Smooth muscle cell (in vitro differentiated cells): ENCODE data around the gene ACAN. TPM values are rescaled to one million over a fixed set of nuclear protein-coding genes. Genes with fewer than 3 reads are reported as not detected.

Experiments used
- DNase-seq: peaks from one replicate; lab custom pipeline; 2025; ENCODE audit not compliant: unreplicated experiment; lab: John Stamatoyannopoulos, UW
- H2AFZ ChIP-seq: fragments of 200-600 bp; sonication (generic); 2 replicates; pipeline ENCODE4 v1.6.0; 2016; ENCODE audit warnings: antibody characterized with exemption, low read depth, mild to moderate bottlenecking
- H3F3A ChIP-seq: fragments of 200-600 bp; sonication (generic); 2 replicates; pipeline ENCODE4 v1.6.0; 2017; ENCODE audit warnings: antibody characterized with exemption, low read depth
- H3K27ac ChIP-seq: fragments of 200-600 bp; sonication (generic); 2 replicates; pipeline ENCODE4 v1.5.1; 2016; ENCODE audit warnings: low read depth, mild to moderate bottlenecking
- H3K27me3 ChIP-seq: fragments of 200-600 bp; sonication (generic); 2 replicates; pipeline ENCODE4 v1.6.1; 2016; ENCODE audit warnings: low read depth, mild to moderate bottlenecking
- H3K36me3 ChIP-seq: fragments of 200-600 bp; sonication (generic); 2 replicates; pipeline ENCODE4 v1.5.1; 2016; ENCODE audit warnings: low read depth
- H3K4me1 ChIP-seq: fragments of 200-600 bp; sonication (generic); 2 replicates; pipeline ENCODE4 v1.5.1; 2016; ENCODE audit warnings: low read depth
- H3K4me2 ChIP-seq: fragments of 200-600 bp; sonication (generic); 2 replicates; pipeline ENCODE4 v1.6.0; 2016; ENCODE audit warnings: mild to moderate bottlenecking
- H3K4me3 ChIP-seq: fragments of 200-600 bp; sonication (generic); 2 replicates; pipeline ENCODE4 v1.5.1; 2016; ENCODE audit warnings: mild to moderate bottlenecking
- H3K79me2 ChIP-seq: fragments of 200-600 bp; sonication (generic); 2 replicates; pipeline ENCODE4 v1.6.0; 2016; ENCODE audit warnings: low read depth, mild to moderate bottlenecking
- H3K9ac ChIP-seq: fragments of 200-600 bp; sonication (generic); 2 replicates; pipeline ENCODE4 v1.6.0; 2016; ENCODE audit warnings: low read depth
- H3K9me3 ChIP-seq: fragments of 200-600 bp; sonication (generic); replicated peaks from 2 replicates; pipeline ENCODE4 v1.5.1; 2016; ENCODE audit warnings: low read depth
- H4K20me1 ChIP-seq: fragments of 200-600 bp; sonication (generic); 2 replicates; pipeline ENCODE4 v1.6.0; 2016; ENCODE audit warnings: low read depth
- WGBS: methylation state at CpG from one replicate; pipeline ENCODE4 v1.1.7; 2016; ENCODE audit warnings: low lambda C conversion rate; 5-methylcytosine and 5-hydroxymethylcytosine counted together
- polyA plus RNA-seq: library from polyadenylated mRNA; unstranded; fragments of >200 nt; fragmentation: Nextera tagmentation; extraction: Ambion mirVana; gene quantifications from 2 replicates; pipeline ENCODE4 v1.2.1, GENCODE V29; 2016
- total RNA-seq: library from RNA; depleted of rRNA; stranded (reverse); fragments of >200 nt; gene quantifications from 2 replicates; pipeline ENCODE4 v1.2.3, GENCODE V29; 2014
- TF ChIP-seq, protein P1 (sequence below): fragments of 200-600 bp; sonication (generic); IDR thresholded peaks from 2 replicates; pipeline ENCODE4 v1.5.1; 2017; ENCODE audit warnings: borderline replicate concordance, mild to moderate bottlenecking, antibody characterized with exemption; ENCODE audit not compliant: insufficient read depth, poor library complexity, severe bottlenecking

Gene ACAN
- total and polyA plus RNA-seq, 2 experiments from 2014 or later = not detected

GRCh38 chr15:88890495-88890894, 87.3 kb downstream of the ACAN start:
- no peaks in the 10 kb centered on the region for H4K20me1 ChIP-seq
- TF ChIP-seq, protein P1, sequence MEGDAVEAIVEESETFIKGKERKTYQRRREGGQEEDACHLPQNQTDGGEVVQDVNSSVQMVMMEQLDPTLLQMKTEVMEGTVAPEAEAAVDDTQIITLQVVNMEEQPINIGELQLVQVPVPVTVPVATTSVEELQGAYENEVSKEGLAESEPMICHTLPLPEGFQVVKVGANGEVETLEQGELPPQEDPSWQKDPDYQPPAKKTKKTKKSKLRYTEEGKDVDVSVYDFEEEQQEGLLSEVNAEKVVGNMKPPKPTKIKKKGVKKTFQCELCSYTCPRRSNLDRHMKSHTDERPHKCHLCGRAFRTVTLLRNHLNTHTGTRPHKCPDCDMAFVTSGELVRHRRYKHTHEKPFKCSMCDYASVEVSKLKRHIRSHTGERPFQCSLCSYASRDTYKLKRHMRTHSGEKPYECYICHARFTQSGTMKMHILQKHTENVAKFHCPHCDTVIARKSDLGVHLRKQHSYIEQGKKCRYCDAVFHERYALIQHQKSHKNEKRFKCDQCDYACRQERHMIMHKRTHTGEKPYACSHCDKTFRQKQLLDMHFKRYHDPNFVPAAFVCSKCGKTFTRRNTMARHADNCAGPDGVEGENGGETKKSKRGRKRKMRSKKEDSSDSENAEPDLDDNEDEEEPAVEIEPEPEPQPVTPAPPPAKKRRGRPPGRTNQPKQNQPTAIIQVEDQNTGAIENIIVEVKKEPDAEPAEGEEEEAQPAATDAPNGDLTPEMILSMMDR = no peak
- no peaks in the 10 kb centered on the region for H3F3A ChIP-seq
- H3K4me1 ChIP-seq = peaks cover 9% of the 10 kb centered on the region
- no peaks in the 10 kb centered on the region for H3K36me3 ChIP-seq
- no peak overlapping the region for H3K4me3 ChIP-seq
- no peak overlapping the region for H3K9ac ChIP-seq
- no peaks in the 10 kb centered on the region for H3K79me2 ChIP-seq
- no peak overlapping the region for H3K4me2 ChIP-seq
- H2AFZ ChIP-seq = no peak overlapping the region
- DNase-seq = no peak
- peaks cover 16% of the 10 kb centered on the region for H3K27me3 ChIP-seq
- H3K27ac ChIP-seq = no peak overlapping the region
- 80% methylated on average over 4 of the region's 4 CpGs for WGBS
- no peaks in the 10 kb centered on the region for H3K9me3 ChIP-seq

GRCh38 chr15:88891540-88892254, 88.5 kb downstream of the ACAN start:
- Histone ChIP-seq H3K4me1 (peaks cover 14% of the 10 kb centered on the region), H3K36me3 (no peaks in the 10 kb centered on the region), H3K27me3 (peaks cover 16% of the 10 kb centered on the region), H3K4me2 (no peak overlapping the region), H3K4me3 (no peak overlapping the region), H3K27ac (no peak overlapping the region), H3F3A (no peaks in the 10 kb centered on the region), H4K20me1 (peaks cover under 1% of the 10 kb centered on the region), H3K79me2 (no peaks in the 10 kb centered on the region), H3K9ac (no peak overlapping the region), H2AFZ (no peak overlapping the region), H3K9me3 (no peaks in the 10 kb centered on the region)
- TF ChIP-seq, protein P1 = no peak
- 90% methylated on average over 7 of the region's 7 CpGs for WGBS
- DNase-seq = no peak

DNA sequence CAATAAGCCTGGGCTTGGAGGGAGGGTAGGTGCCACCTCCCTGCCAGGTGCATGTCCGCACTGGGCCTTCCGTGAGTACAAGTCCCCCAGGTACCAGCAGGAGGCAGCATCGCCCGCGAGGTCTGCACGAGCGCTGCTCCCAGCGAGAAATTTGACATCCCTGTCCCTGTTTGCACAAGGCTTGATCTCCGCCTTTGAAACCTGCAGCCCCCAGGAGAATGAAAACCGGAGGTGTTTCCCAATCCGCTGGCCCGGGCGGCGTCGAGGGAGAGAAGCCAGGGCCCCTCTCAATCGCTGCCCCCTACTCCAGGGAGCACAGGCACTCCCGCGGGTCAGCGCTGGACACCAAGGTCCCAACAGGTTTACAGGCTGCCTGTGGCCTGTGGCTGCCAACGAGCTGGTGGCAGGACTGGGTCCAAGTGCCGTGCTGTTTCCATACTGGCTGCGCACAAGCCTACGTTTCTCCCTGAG, 91.1 kb downstream of the ACAN start:
- peak overlapping the region; percentile 87 for H3K4me2 ChIP-seq
- peaks cover 16% of the 10 kb centered on the region for H3K27me3 ChIP-seq
- no peak overlapping the region for H2AFZ ChIP-seq
- H3K9me3 ChIP-seq = no peaks in the 10 kb centered on the region
- no peak overlapping the region for H3K9ac ChIP-seq
- peaks cover 27% of the 10 kb centered on the region for H3K4me1 ChIP-seq
- no peak overlapping the region for H3K27ac ChIP-seq
- no peaks in the 10 kb centered on the region for H3K36me3 ChIP-seq
- TF ChIP-seq, protein P1 = peak; percentile 75
- peaks cover 5% of the 10 kb centered on the region for H4K20me1 ChIP-seq
- H3F3A ChIP-seq = no peaks in the 10 kb centered on the region
- no peaks in the 10 kb centered on the region for H3K79me2 ChIP-seq
- DNase-seq = no peak
- WGBS = 4% methylated on average over 23 of the region's 23 CpGs
- peak overlapping the region; percentile 52 for H3K4me3 ChIP-seq
